Measurements from ENCODE around the gene NBAS. TPM values are rescaled to one million over a fixed set of nuclear protein-coding genes. Genes with fewer than 3 reads are reported as not detected.

The NBAS gene
- total and polyA plus RNA-seq, 9 of the 15 experiments (the other 6 are each of a cell fraction or from before 2014, with no cell fraction given), result 15.3 to 94.4 (median 69.9) TPM

DNA sequence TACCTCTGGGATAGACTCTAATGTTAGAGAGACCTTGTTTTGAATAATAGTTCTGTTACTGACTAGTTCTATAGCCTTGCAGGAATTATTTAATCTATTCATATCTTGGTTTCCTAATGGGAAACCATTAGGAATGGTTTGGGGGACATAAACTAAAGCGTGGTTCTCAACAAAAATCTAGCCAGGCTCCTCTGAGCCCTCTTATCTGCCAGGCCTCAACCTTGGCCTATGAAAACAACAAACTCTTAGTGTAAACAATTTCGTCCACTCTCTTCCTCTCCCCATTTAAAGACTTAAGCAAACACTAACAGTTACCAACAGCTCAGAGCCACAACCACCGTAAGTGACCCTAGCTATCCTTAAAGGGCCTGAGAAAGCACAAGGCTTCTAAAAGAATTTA, 10.6 kb upstream of the NBAS start (continued):
- TF ChIP-seq TFAM (CRISPR knock-in tag; conservative IDR thresholded peaks at IDR 0.05), result no peak
- 0 out of 2 replicates have a peak, but pooled peaks have one; percentile 53 for TF ChIP-seq ZNF311 (CRISPR knock-in tag; IDR thresholded peaks at IDR 0.05)
- no peak for TF ChIP-seq EP300 (IDR thresholded peaks at IDR 0.05; ENCODE audit: low read length)
- TF ChIP-seq SMAD2 (IDR thresholded peaks at IDR 0.05; ENCODE audit: low read depth, low read length), result no peak
- TF ChIP-seq, protein P1, sequence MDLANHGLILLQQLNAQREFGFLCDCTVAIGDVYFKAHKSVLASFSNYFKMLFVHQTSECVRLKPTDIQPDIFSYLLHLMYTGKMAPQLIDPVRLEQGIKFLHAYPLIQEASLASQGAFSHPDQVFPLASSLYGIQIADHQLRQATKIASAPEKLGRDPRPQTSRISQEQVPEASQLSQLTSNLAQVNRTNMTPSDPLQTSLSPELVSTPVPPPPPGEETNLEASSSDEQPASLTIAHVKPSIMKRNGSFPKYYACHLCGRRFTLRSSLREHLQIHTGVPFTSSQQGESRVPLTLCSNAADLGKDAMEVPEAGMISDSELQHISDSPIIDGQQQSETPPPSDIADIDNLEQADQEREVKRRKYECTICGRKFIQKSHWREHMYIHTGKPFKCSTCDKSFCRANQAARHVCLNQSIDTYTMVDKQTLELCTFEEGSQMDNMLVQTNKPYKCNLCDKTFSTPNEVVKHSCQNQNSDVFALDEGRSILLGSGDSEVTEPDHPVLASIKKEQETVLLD (IDR thresholded peaks at IDR 0.05), result no peak
- no peak for TF ChIP-seq NR2C2 (CRISPR knock-in tag; IDR thresholded peaks at IDR 0.05)
- 0 out of 2 replicates have a peak, but pooled peaks have one; percentile 25 for TF ChIP-seq NR2C2 (tag; IDR thresholded peaks at IDR 0.05)
- TF ChIP-seq, protein P2, sequence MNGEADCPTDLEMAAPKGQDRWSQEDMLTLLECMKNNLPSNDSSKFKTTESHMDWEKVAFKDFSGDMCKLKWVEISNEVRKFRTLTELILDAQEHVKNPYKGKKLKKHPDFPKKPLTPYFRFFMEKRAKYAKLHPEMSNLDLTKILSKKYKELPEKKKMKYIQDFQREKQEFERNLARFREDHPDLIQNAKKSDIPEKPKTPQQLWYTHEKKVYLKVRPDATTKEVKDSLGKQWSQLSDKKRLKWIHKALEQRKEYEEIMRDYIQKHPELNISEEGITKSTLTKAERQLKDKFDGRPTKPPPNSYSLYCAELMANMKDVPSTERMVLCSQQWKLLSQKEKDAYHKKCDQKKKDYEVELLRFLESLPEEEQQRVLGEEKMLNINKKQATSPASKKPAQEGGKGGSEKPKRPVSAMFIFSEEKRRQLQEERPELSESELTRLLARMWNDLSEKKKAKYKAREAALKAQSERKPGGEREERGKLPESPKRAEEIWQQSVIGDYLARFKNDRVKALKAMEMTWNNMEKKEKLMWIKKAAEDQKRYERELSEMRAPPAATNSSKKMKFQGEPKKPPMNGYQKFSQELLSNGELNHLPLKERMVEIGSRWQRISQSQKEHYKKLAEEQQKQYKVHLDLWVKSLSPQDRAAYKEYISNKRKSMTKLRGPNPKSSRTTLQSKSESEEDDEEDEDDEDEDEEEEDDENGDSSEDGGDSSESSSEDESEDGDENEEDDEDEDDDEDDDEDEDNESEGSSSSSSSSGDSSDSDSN (IDR thresholded peaks at IDR 0.05; ENCODE audit: borderline replicate concordance in 1 of 2, low read depth in 2 of 2, low read length in 2 of 2), result no peak
- TF ChIP-seq GABPB1 (CRISPR knock-in tag; IDR thresholded peaks at IDR 0.05), result no peak
- TF ChIP-seq, protein P3, sequence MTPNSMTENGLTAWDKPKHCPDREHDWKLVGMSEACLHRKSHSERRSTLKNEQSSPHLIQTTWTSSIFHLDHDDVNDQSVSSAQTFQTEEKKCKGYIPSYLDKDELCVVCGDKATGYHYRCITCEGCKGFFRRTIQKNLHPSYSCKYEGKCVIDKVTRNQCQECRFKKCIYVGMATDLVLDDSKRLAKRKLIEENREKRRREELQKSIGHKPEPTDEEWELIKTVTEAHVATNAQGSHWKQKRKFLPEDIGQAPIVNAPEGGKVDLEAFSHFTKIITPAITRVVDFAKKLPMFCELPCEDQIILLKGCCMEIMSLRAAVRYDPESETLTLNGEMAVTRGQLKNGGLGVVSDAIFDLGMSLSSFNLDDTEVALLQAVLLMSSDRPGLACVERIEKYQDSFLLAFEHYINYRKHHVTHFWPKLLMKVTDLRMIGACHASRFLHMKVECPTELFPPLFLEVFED (CRISPR knock-in tag; conservative IDR thresholded peaks at IDR 0.05), result no peak
- TF ChIP-seq ZFPM2 (CRISPR knock-in tag; IDR thresholded peaks at IDR 0.05), result no peak
- no peak for TF ChIP-seq SIX5 (IDR thresholded peaks at IDR 0.05; ENCODE audit: borderline replicate concordance in 1 of 2, insufficient read depth in 1 of 2, low read depth in 1 of 2, low read length in 2 of 2)

Measured in K562 (cell line).